Dermis blood vessel endothelial cell (primary cell): ENCODE measurements around the gene SERTAD4. TPM values are rescaled to one million over a fixed set of nuclear protein-coding genes. Genes with fewer than 3 reads are reported as not detected.
A peak's percentile ranks its signal among the peaks of the same experiment; 100 is the strongest.

ENCODE experiments used
- DNase-seq: peaks from one replicate; pipeline ENCODE4 v3.0.0; 2010
- total RNA-seq: library from RNA; depleted of rRNA; stranded (reverse); fragments of >200 nt; gene quantifications from 2 replicates; pipeline ENCODE4 v1.2.3, GENCODE V29; 2014

Gene SERTAD4
- total RNA-seq, 1 donor from 2014 or later: 3.9 TPM

DNA sequence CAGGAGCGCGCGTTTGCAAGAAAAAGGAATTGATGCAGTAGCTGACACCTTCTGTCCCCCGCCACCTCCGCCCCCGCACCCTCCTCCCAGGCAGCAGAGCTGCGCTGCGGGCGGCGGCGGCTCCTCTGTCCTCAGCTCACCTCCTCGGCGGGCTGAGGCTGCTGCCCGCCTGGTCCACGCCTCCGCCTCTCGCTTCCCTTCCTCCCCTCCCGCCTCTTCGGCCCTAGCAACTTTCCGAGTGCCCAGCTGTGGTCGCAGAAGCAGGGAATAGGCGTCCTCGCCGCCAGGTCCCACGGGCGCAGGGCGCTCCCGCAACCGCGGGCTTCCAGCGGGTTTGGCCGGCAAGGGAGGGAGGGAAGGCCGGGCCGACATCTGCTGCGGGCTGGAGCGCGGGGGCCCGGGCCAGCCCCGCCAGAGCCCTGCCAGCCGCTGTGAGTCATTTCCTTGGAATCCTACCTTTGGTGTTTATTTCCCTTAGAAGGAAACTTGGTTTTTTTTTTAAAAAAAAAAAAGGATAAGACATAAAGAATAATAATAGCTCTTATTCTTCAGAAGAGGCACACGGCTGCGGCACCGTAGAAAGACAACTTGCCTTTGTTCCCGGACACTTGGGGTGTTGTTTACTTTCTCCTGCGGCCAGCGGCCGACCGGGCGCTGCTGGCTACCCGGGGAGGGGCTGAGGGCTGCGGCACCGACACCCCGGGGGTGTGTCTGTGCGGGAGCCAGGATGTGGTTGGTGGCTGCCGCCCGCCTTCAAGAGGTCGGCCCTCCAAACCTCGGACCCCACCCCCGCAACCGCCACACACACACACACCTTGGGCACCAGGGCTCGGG, 1.1 kb downstream of the SERTAD4 start:
- DNase-seq: peak; percentile 79

DNA sequence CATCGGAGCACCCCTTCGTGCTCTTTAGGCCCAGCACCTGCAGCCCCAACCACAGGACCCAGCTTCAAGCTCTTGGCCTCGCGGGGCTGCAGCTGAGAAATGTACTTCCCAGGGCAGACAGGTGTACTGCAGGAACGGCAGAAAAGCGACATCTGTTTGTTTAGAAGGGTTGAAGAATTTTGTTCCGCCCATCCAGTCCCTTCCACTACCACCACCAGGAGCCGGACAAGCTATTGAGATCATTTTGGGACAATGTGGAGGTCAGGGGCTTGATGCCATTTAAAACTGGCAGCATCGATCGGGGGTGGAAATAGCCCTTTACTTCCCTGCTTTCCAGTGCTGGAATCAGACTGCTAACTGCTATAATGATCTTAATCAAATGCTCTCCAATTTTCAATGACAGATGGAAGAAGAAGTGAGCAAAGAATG, 1.7 kb downstream of the SERTAD4 start:
- no peak for DNase-seq

DNA sequence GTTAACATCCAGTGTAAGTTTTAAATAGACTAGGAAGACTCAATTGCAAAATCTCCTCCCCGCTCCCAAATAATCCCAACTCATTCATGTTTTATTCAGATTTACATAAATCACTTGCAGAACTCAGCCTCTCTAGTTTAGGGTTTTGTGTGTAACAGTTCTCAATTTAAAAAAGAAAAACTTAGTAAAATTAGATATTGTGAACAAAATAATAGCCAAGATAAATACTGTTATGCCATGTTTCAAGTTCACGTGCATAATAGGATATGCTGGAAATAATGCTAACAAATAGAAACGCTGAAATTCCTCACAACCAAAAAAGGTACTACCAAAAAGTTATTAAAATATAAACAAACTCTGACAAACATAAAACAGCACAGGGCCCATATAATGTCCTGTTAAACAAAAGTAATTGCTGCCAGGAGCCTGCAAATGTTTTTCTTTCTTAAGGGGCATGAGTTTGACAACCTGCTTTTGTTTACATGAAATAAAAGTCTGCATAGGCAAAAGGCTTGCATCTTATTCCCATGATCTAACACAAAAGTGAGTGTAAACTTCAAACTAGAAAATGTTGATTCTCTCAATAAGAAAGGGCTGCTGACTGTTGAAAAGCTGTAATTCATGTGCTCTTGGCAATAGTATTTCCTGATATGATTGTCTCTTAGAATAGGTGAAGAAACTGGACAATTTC, 2.9 kb downstream of the SERTAD4 start:
- DNase-seq: no peak

DNA sequence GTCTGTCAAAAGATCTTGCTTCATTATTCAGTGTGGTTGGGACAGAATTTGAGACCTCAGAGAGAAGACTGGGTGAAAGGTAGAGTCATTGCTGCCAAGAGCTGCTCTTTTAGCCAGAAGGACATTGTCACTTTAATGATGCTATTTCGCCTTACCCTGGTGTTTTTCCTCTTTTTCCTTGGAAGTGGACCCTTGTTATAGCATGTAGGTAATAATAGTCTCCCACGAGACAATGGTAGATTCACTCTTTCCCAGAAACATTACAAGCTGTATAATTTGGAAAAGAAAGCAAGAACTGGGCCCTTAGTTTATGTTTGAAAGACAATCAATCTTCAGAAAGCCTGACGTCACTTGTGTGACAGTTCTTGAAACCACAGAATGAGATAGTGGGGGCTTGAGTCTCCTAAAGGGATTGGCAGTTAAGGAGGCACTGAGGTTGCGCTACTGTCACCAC, 3.8 kb downstream of the SERTAD4 start:
- no peak for DNase-seq

DNA sequence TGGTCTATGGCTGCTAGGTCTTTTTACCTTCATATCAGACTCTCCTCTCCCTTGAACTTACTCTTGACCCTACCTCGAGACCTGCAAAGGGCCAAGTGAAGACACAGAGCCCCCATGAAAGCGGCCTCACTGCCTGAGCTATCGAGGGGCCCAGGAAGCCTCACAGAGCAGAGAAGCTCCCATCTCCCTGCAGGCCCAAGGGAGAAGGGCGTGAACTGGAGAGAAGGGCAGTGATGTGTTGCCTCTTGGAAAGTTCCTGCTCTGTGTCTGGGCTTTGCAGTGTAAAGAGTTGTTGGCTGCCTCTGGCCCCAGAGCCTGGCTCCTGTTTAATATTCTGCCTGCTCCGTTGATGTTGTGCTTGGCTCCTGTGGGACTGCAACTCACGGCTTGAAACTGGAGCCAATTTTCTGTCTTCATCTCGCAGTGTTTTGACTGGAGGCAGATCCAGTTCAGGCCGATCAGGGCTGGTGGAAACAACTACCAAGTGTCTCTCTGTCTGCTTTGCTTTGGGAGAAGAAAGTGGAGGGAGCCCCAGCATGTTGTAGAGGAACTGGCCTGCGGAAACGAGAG, 4.3 kb downstream of the SERTAD4 start:
- DNase-seq: no peak

DNA sequence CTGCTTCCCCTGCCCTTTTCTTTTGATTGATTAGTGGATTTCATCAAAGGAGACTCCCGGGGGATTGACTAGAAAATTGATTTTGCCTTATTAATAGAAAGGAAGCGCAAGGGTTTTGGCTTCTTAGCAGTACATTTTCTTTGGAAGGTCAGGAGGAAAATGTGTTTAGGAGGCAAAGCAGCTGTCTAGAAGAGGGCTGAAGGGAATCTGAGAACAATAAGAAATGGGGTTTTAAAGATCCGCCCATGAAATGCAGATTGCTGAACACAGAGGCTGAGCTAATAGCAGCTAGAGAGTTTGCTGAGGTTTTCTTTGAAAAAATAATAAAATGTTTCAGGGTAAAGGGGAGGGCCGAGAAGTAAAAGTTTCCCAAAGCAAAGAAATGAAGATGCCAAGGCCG, 4.9 kb downstream of the SERTAD4 start:
- no peak for DNase-seq

DNA sequence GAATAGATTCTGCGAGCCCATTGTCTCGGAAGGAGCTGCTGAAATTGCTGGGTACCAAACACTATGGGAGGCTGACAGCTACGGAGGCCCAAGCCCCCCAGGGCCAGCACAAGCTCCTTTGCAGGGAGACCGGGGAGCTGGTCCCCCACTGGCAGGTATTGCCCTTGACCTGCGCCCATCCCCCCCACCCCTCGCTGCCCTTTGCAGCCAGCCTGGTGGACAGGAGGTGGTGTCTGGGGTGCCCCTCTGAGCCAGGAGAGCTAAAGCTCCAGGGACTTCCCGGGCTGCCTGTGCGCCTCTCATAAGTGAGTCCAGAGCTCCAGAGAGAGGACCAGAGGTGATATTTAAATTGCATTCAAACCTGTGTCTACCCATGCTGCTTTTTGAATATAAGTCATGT, 5.4 kb downstream of the SERTAD4 start:
- no peak for DNase-seq

DNA sequence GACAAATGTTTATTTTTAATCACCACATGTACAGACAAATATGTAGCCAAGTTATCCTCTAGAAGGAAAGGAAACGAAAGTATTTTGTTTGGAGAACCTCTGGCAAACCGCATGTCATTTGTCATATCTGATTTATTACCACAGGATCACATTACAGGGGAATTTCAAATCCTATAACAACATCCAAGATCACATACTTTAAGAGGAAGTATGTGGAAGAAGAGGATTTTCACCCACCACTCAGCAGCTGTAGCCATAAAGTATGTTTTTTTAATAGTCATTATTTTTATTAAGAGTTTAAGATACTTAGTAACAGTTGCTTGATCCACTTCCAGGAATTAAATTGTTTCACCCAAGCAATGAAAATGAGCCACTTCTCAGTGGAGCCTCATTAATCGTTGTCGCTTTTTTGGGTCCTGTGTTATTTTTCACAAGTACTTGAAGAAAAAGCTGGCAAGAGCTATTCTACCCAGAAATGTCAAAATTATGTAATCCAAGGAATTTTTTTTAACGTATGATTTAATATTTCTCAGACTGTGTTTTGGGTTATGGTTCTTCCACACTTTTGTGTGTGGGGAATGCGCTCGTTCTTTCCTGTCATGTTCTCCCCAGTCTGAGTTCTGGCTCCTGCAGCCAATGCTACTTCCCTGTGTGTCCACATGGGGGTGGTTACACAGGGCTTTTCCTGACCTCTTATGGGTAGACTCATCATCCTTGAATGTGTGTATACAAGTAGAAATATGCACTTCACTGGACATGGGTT, 6.9 kb downstream of the SERTAD4 start:
- peak; percentile 62 for DNase-seq

DNA sequence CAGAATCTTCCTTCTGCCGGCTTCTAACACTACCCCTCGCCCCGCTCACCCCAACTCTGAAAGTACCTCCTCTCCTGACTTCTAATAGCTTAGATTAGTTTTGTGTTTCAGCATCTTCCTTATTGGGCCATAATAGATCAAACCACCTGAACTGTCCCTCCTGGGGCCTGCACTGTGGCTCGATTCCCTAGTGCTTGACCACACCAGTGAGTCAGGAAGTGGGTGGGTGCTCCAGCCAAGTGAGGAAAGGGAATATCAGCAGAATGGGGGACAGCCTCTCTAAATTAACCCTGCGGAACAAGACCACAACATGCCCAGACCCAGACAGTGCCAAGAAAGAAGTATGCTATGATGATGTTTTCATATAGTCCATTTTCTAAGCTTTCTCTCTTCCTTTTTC, 8.5 kb downstream of the SERTAD4 start:
- no peak for DNase-seq

DNA sequence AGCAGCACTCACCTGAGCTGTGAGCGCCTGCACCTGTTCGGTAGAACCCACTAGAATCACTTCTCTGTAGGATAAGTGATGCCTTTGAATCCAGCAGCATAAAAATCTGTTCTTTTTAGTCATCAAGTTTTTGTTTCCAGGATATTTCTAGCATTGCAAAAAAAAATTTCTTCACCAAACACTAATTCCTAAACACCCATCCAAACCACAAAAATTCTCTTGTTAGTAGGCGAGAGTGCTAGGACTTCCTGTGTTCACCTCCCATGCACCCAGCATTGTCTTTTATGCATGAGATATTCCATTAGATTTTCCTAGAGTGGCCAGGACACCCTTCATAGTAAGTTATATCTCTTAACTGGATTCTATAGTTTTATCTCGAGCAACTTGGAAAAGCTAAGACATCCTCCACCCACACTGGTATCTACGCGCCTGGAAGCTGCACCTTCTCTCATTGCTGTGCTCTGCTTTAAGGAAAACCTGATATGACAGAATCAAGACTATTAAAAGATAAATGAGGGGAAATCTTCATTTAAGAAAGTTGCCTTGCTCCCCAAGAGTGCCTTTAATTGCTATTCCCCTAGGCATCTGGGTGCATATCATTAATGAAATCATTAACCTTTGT, 12.3 kb downstream of the SERTAD4 start:
- DNase-seq: no peak

DNA sequence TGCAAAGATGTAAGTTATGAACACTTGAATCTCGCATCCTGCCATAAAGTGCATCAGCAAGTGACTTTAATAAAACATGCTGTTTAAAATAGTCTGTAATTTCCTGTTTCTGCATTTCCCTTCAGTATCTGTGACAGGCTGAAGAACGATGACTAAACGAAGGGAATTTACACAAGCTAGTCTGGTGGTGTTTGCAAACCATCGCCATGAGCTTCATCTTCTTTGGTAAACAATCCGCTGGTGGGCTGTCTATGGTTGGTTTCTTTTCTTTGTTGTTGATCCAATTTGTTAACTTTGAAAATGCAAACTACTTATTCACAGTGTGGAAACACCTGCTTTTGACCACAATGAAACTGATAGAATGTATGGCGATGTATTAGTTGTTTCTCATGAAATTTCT, 13.9 kb downstream of the SERTAD4 start:
- DNase-seq: peak; percentile 22

DNA sequence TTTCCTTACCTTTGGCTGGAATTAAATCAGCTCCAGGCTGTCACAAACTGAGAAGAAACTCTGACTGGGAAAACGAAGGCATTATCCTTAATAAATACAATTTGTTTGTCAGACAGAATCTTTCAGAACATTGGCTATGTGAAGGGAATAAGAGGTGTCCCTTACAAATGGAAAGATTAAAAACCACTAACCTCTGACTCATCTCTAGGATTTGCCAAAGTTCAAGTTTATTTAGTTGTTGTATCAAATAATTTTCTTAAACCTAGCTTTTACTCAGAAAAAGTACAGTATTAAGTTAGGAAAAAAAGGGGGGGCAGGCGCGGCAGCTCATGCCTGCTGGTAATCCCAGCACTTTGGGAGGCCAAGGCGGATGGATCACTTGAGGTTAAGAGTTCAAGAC, 15.7 kb downstream of the SERTAD4 start:
- no peak for DNase-seq

DNA sequence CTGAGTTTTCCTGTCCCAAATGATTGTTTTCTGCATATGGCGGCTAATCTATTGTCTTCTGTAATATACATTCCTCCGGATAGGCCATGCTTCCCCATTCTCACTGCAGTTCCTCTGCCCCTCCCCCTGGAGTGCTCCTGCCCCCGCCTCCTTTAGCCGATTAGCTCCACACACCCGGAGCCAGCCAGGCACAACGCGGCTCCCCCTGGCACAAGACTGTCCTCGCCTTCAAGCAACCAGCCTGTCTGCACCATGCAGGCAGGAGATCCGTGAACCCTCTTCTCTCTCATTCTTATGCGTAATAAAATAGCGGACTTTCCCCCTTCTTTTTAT, 18.0 kb downstream of the SERTAD4 start:
- DNase-seq: peak; percentile 30

DNA sequence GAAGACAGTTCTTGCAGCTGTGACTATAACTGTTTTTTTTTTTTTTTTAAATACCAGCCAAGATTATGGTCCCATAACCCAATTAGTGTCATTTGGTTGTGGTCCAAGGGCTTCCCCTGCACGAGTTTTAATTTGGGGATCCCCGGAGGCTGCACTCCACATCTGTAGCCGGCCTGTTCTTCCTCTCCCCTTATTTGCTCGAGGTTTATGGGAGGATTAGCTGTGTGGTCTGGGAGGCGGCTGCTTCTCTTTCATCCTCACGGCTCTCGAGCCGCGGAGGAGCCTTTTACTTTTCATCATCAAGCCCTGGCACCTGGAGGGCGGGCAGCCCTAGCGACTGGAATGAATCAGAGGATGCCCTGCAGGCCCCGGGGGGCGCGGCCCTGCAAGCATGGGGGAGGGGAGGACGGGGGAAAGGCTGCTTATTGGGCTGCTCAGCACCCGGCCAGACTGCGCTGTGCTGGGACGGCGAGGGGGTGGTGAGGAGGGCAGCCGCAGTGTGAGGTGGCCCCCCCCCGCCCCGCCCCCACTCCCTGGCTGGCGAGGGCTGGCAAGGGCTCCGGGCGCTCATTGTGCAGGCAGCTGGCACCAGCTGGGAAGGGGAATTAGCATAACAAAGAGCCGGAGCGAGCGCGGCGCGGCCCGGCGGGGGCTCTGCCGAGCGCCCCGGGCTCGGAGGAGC, 18.5 kb downstream of the SERTAD4 start:
- peak; percentile 45 for DNase-seq

DNA sequence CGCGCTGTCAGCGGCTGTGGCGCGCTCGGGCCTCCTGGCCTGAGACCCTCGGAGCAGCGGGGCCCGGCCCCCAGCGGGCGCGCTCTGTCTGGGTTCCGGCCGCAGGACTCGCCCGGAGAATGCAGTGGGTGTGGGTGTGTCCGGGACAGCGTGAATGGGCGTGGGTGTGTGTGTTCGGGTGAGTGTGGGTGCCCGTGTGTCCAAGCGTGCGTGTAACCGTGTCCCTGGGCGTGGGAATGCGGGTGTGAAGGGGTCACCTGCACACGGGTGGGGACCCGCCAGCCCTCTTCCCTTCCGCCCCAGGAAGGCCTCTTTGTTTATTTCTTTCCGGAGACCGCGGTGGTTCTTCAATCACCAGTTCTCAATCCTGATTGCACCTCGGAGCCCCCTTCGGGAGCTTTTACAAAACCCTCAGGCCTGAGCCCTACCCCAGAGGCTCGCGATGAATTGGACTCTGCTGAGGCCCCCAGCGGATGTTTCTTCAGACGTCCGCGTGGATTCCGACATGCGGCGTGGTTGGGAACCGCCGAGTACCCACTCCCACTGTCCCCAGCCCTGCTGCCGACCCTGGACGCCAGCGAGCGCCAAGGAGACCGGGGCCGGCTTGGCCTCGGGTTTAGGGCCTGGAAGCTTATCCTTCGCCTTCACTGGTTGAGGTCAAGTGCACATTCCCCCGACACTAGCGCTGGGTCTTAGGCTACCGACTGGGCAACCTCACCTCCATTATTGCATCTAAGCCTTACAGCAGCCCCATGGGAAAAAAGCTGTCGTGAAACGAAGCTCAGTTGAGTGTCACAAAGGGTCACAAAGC, 19.3 kb downstream of the SERTAD4 start:
- no peak for DNase-seq

DNA sequence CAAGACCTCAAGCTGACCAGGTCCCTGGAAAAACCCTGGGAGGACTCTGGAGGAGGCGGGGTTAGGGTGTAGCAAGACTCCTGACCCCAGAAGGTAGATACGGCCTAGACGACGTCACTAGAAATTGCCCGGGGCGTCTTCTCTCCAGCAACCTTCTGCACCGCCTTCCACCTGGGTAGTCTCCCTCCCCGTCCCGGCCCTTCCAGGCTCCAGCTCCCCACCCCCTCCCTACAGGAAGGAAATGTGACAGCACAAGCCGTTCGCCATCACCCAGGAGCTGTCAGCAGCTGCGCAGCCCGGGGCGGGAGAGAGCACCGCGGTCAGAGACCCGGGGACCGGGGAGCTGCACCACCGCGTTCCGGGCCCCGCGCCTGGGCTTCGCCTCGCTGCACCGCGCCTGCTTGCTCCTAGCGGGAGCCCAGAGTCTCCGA, 20.0 kb downstream of the SERTAD4 start:
- no peak for DNase-seq

DNA sequence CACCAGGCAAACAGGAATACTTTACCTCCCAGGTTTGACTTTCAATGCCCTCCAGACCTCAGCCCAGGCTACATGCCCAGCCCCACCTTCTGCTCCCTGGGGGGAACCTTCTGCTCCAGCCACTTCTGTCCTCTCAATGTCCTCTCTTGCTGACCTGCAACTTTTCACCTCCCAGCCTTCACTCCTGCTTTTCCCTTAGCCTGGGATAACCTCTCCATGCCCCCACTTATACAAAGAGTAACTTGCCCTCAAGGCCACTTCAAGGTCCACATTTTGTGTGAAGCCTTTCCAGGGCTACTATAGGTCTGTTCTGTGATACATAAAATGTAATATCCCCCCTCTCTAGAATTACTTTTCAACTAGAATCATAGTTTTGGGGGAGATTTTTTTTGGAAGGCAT, 21.7 kb downstream of the SERTAD4 start:
- no peak for DNase-seq

DNA sequence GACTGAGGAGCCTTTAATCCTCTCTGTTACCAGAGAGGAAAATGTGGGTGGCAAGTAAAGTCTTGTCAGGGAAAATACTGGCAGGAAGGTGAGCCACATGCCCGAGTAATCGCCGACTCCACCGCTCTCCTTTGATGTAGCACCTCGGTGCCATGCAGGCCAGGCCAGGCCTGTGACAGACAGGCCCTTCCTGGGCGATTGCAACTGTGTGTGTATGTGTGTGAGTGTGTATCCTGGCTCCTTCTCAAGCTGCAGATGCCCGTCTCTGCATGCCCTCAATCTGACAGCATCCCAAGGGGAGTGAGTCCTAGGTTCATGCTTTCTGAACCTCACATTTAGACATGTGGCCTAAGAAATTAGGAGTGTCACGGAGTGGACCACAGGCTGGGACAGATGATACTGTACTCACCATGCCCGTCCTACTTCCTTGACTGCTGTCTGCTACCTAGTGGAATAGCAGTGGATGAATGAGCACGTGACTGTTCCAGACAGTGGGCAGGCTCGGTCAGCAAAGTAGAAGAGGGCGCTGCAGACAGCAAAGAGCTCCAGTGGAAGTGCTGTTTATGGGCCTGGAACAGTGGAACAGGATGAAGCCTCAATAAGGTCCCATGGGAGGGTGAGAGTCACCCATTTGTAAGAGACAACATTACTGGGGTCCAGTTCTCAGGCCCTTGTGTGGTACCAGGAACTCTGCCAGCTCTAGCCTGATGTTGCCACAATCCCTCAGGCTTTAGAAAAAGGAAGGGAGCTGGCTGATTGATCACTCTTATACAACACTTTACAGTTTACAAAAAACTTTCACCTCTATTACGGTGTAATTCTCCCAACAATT, 25.3 kb downstream of the SERTAD4 start:
- no peak for DNase-seq

DNA sequence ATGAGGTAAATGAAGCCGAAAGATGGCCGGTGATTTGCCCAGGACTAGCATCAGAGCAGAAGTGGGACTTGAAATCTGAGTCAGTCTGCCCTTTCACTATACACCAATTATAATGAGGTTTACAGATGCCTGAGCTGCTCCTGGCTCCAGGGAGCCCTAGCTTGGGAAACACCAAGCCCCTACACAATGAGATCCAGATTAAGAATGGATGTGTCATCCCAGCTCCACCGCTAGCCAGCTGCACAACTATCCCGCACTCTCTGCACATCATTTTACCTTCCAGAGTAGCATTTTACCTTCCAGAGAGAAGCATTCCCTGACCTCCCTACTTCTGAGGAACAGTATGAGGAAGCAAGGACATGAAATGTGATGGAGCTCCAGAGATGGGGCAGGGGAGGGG, 27.0 kb downstream of the SERTAD4 start:
- DNase-seq: no peak

DNA sequence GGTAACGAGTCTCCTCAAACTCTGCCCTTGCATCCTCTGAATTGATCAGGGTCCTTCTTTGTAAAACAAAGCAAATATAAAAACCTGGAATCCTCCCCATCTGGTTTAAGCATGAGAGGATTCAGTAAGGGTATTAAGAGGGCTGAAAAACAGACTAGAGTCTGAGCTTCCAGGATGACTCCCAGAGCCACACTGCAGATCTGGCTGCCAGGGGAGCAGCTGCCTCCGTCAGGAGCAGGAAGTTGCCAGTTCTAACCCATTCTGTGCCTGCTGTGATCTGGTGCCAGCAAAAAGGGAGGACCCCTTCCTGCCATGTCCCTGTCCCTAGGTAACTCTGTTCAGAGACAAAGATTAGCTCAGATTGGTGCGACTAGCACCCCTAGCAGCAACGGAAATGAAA, 27.5 kb downstream of the SERTAD4 start:
- no peak for DNase-seq
